OCI-M2 (cell line): ENCODE measurements around the gene UBE2N.
"Not testable (repeated sequence)": the region's sequence is repeated elsewhere in the genome, so short reads cannot be mapped to it uniquely, and the experiment has no call there.

Experiments
- DNase-seq: peaks from one replicate; lab custom pipeline; 2025; ENCODE audit not compliant: unreplicated experiment; lab: John Stamatoyannopoulos, UW

The UBE2N gene

GRCh38 chr12:93447555-93448290 is 6.0 kb upstream of the UBE2N start:
- DNase-seq, result no peak

GRCh38 chr12:93443576-93443975 is 1.8 kb upstream of the UBE2N start:
- no peak for DNase-seq

GRCh38 chr12:93442411-93443340 is 929 bp upstream of the UBE2N start:
- DNase-seq, result no peak

- DNase-seq, result no peak
Observed at GRCh38 chr12:93441081-93441616, 598 bp downstream of the UBE2N start.

GRCh38 chr12:93440043-93440835 is 1.5 kb downstream of the UBE2N start:
- DNase-seq, result no peak

- no peak for DNase-seq
Observed at GRCh38 chr12:93438266-93439050, 3.3 kb downstream of the UBE2N start.

- no peak for DNase-seq
Observed at GRCh38 chr12:93434256-93434865, 7.4 kb downstream of the UBE2N start.

GRCh38 chr12:93432031-93432430 is 9.7 kb downstream of the UBE2N start:
- DNase-seq, result not testable (repeated sequence)

GRCh38 chr12:93430280-93430679 is 11.5 kb downstream of the UBE2N start:
- DNase-seq, result no peak

- DNase-seq, result no peak
Observed at GRCh38 chr12:93429852-93430251, 11.9 kb downstream of the UBE2N start.

GRCh38 chr12:93429448-93429847 is 12.3 kb downstream of the UBE2N start:
- DNase-seq, result no peak

GRCh38 chr12:93427779-93428564 is 13.8 kb downstream of the UBE2N start:
- no peak for DNase-seq

- DNase-seq, result no peak
Observed at GRCh38 chr12:93426412-93426805, 15.3 kb downstream of the UBE2N start.

GRCh38 chr12:93425736-93426411 is 15.9 kb downstream of the UBE2N start:
- no peak for DNase-seq

GRCh38 chr12:93422050-93422449 is 19.7 kb downstream of the UBE2N start:
- no peak for DNase-seq

GRCh38 chr12:93419388-93420034 is 22.2 kb downstream of the UBE2N start:
- no peak for DNase-seq

GRCh38 chr12:93417967-93418480 is 23.7 kb downstream of the UBE2N start:
- DNase-seq, result no peak
